Endometrial microvascular endothelial cells (primary cell): ENCODE measurements around the gene SEMA5A. TPM values are rescaled to one million over a fixed set of nuclear protein-coding genes. Genes with fewer than 3 reads are reported as not detected.
"Not testable (repeated sequence)": the region's sequence is repeated elsewhere in the genome, so short reads cannot be mapped to it uniquely, and the experiment has no call there.

Experiments used
- in situ Hi-C: cut with HindIII; loops from 2 replicates; pipeline ENCODE4 v1.10.0; 2017; ENCODE audit warnings: low sequenced_read_pairs, low pct_unique_long_range_greater_than_20kb; ENCODE audit errors: inconsistent ontology term
- total RNA-seq: library from RNA; depleted of rRNA; stranded (reverse); fragments of >200 nt; gene quantifications from one replicate; pipeline ENCODE4 v1.2.3, GENCODE V29; 2015; ENCODE audit errors: inconsistent ontology term

The SEMA5A gene
- total RNA-seq, 1 donor from 2014 or later = 0.37 TPM

DNA sequence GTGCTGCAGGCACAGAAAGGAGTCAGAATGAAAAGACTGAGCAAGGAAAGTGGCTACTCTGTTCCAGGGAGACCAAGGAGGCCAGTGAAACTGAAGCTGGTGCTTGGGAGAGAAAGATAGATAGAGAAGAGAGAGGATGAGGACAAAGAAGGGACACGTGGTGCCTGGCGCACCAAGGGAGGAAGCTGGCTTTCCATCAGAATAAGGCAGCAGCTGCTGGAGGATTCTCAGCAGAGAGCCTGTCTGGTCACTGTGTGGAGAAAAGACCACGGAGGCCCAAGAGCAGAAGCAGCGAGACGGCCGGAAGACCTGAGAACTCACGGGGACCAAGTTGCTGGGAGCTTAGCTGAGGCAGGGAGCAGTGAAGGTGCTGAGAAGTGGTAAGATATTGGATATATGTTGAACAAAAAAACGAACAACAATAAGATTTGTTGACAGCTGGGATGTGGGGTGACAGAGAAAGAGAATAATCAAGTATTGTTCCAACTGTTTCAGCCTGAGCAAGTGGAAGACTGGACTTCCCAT, 116.1 kb downstream of the SEMA5A start:
- in situ Hi-C loops = no loop called here

DNA sequence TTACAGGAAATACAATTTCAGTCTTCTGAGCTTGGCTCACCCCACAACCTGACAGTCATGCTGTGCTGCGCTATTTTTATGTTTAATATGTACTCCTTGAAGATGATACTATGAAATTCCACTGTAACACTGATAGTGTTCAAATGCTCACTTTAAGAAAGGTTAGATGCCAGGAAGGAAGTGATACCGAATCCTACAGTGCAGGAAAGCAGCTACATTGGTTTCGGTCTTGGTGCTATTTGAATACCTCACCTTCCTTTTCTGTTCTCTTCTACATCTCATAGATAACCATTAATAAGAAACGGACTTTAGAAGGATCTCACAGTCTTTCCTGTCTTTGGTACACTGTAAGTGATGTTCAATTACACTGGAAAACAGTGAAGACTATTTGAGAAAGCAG, 117.6 kb downstream of the SEMA5A start:
- in situ Hi-C loops = no loop called here

DNA sequence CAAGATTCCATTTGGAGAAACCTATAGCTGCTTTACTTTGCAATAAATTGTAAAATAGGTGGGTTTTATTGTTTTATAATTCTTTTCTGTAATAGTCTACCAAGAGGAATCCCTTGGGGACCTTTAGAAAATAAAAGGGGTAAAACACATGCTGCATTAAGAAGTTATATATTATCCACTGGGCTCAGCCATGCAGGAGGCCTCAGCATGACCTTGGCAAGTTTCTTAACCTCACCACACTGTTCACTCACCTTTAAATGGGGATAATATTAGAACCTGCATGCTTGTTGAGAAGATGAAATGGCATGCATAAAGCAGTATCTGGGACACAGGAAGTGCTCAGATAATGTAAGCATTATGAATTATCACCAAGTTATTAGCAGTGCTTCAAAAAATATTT, 120.2 kb downstream of the SEMA5A start:
- in situ Hi-C loops = no loop called here

DNA sequence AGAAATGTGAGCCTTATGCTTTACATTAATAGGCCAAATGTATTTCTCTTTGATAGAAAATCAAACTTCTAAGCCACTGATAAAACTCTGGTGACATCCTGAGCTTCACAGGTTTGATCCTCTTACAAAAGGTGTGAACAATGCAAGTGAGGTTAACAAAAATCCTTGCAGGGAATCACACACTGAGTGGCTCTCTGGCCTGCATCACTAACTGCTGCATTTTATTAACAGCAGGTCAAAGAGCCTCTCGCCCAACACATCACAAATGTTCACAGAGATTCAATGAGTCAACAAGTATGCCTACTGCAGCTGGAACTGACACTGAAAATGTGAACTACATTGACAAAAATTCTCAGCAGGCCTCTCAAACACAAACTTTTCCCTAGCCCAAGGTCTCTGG, 122.3 kb downstream of the SEMA5A start:
- in situ Hi-C loops = no loop called here

DNA sequence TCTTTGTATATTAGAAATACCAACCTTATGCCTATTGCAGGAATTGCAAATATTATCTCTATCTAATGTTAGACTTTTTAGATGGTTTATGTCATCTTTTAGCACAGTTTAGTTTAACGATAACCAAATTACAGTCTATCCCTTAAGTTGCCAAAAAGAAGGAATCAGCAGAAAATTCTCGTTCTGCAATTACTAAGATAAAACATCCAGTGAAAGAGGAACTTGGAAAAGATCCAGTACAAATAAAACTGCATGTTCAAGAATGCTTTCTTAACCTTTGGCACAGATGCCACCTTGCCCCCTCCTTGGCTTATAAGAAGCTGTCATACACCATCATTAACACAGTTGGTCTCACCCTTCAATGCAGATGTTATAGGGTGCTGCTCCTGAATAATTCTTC, 124.0 kb downstream of the SEMA5A start:
- in situ Hi-C loops = no loop called here

DNA sequence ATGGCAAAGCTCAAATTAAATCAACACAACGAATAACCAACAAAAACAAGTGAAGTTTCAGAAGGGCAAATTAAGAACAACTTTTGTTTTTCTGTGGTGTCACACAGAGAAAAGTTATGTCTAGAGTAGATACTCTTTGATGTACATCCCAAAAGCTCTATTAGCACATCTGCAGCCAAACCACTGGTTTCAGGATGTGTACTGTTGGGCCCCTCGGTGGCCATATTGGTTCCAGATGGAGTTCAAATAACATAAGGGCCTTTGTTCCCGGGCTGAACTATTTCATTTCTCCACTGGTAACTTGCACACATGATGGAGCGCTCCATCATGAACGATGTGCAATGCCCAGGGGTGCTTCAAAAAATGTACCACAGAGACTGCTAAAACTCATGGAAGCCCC, 126.1 kb downstream of the SEMA5A start:
- in situ Hi-C loops = no loop called here

DNA sequence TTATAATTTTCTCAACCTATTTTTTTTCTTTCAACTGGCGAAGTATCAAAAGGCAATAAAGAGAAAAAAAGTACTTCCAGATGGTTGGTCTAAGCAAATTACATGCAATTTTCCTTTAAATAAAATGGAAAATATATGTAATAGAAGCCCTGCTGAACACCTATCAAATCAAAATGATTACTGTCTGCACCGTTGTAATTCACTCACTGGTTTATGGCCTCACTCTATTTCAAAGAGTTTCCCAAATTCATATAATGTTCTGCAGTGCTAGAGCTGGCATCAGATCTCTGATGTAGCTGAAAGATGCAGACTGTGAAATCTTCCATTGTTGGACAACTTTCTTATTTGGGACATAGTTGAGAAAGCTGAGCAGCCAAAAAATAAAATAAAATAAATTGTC, 130.3 kb downstream of the SEMA5A start:
- in situ Hi-C loops = no loop called here

DNA sequence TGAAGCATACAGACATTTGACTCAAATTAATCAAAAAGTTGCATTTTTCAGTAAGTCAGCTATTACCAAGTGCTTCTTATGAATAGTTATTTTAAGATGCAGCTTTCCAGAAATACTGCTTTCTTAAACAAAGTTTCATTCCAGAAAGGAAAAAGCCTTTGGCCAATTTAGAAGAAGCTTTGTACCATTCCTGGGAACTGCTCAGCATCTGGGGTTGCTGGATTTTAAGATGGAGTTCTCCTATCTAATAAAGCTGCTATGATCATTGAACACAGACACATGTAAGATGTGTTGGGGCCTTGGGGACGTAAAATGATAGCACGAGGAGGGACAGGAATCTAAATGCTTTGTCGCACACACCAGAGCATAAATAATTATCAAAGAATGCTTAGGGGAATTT, 130.8 kb downstream of the SEMA5A start:
- in situ Hi-C loops = no loop called here

DNA sequence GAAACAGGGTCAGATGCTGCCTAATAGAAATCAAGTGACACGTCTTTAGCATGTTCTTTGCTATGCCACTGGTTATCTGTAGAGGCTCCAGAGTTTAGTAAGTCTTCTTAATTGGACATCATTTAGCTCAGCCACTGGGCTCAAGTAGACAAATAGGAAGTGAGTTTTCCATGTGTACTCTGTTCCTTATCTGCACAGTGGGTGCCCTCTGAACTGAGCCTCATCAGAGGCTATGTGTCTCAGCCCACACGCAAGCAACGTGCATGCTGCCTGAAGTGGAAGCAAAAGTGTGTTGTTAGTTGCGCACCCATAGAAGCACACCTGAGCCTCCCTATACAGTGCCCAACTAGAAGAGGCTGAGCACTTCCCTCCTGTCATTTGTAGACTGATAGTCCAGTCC, 134.7 kb downstream of the SEMA5A start:
- in situ Hi-C loops = no loop called here

DNA sequence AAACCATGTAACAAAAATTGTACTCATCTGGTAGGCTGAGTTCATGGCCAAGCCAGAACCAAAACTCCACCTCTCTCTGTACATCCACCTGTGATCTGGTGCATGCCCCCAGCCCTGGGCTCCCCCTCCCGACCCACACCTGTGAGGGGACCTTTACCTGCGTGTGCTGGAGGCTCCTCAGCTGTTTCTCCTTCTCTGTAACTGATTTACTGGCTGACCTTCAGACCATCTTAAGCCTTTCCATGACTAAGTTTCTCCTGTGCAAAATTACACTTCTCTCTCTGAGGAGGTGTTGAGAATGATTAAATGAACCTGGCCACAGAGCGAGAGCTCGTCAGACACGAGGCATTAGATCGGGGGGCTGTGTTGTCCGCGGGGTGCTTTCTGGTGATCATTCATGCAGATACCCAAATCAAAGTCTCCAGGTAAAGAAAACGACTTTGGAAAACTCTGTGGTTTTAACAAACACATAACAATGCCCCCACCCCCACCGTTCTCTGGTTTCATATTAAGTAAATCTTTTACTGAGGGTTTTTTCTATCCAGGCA, 136.4 kb downstream of the SEMA5A start:
- in situ Hi-C loops = no loop called here

DNA sequence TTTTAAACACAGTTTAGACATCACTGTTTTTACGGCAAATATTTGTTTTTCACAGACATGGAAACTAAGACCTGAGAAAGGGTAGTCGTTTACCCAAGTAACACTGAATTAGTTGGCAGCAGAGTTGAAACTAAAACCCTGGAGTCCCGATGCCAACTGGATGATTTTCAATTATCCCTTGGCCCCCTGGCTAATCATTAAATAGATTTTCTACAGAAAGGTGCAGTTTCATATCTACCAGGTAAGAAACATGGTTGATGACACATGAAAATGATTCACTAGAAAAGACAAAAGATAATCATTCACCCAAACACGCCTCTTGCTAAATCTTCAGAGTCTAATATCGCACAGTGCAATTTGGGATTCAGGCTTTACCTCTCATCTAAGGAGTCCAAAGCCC, 136.9 kb downstream of the SEMA5A start:
- in situ Hi-C loops = no loop called here

DNA sequence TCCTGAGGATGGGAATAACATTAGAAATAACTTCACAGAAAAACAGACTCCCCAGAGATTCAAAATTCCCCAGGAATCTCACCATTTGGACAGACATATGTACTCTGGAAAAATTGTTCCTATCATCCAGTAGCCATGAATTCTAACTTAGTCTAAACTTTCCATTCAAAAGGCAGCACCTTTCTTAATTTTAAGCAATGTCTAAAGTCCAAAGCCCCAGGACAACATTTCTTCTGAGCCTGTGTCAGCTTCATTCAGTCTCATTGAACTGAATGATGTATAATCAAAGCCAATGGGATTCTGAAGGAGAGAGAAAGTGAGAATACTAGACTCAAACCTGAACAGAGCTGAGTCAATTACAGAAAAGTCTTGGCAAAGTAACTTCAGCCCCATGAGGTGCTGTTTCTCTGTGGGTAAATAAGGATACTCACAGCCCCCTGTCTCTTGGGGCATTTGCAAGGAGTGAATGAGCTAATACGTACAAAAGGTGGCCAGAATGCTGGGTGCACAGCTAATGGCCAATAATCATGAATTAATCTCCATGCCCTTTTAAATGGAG, 140.6 kb downstream of the SEMA5A start:
- in situ Hi-C loops = no loop called here

DNA sequence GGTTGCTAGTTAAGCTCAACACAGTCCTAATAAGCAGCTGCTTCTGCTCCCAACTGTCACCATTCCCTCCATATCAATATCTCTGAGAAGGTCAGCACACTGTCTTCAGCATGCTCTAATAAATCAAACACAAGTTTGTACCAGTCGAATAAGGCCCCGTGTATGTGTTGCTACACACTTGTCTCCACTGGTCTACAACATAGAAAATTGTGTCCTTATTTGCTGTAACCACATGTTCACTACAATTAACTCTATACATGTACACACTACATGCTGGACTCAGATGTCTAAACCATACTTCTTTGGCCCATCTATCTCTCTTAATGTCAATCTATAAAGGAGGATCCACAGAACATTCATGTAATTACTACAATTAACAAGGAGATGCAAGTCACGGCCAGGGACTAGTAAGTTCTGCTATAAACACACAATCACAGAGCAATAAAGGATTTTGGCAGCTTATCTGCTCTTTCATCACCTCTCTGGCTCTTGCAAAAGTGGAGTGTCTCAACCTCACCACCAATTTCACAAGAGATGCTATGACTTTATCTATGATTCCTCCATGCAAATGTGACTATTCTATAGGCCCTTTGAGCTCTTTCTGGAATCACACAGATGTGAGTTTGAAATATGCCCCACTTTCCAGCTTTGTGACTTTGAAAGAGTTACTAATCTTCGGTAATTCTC, 143.9 kb downstream of the SEMA5A start:
- in situ Hi-C loops = no loop called here

DNA sequence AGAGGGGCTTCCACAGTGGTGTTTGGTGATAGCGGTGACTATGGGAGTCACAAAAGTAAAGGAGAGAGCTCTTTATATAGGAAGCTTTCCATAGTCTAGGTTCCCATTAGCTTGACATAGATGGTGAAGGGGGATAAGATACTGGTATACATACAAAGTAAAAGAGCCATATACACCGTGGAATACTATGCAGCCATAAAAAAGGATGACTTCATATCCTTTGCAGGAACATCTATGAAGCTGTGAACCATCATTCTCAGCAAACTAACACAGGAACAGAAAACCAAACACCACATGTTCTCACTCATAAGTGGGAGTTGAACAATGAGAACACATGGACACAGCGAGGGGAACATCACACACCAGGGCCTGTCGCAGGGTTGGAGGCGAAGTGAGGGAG, 146.1 kb downstream of the SEMA5A start:
- in situ Hi-C loops = not testable (repeated sequence)

DNA sequence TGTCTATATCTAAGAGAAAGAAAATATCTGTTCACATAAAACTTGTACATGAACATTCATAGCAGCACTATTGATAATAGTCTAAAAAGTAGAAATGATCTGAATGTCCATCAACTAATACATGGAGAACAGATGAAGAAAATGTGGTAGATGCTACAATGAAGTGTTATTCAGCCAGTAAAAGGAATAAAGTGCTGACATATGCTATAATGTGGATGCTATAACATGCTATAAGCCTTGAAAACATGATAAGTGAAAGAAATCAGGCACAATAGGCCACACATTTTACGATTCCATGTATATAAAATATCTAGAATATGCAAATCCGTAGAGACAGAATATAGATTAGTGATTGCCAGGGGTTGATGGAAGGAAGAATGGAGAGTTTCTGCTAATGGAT, 146.8 kb downstream of the SEMA5A start:
- in situ Hi-C loops = no loop called here

DNA sequence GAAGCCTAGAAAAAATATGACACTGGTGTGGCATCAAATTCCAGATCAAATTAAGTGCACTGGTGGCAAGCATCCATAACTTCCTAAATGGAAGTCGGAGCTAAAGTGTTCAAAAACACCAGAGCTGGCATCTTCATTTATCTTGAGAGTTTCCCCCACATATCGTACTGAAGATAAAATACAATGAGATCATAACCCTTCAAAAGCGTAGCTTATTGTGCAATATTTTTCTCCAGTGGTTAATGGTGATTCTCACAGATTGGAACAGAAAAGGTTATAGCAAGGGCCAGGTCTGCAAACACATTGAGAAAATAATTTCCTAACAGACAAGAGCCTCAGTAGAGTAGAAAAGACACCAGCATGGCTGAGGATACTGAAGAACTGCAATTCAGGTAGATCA, 147.6 kb downstream of the SEMA5A start:
- in situ Hi-C loops = no loop called here

DNA sequence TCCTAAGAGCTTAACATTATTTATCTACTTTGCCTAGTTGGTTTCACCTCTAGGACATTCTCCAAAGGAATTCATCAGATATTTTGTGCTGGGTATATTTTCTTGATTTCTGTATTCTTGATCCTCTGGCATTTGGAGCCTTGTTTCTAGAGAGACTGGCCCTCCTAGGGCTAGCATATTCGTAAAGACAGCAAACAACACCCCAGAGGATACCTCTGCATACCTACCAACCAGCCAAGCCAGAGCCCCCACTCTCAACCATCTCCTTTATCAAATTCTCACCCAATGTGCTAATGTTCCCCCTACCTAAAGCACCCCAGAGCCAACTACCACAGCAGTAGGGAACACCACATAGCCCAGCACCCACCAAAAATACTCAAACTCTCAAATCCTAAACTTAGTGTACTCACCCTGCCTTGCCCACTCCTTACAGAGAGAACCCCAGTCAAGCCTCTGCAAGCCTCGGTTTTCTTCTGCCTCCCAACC, 149.5 kb downstream of the SEMA5A start:
- in situ Hi-C loops = no loop called here

DNA sequence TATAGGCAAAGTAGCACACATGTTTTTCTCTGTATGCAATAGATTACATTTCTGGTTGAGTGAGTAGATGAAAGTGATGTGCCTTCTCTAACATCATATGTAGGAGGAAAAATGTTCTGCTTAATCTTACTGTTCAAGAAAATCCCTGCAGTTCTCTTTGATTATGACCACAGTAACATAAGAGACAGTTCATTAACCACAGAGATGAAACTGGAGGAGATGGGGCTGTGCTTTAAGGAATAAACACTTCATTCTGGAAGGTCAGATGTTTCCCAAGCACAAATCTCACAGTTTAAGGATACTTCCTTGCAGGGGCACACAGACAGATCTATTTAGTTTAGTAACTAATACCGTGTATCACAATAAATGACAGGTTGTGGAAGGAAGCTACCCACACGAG, 150.2 kb downstream of the SEMA5A start:
- in situ Hi-C loops = no loop called here

DNA sequence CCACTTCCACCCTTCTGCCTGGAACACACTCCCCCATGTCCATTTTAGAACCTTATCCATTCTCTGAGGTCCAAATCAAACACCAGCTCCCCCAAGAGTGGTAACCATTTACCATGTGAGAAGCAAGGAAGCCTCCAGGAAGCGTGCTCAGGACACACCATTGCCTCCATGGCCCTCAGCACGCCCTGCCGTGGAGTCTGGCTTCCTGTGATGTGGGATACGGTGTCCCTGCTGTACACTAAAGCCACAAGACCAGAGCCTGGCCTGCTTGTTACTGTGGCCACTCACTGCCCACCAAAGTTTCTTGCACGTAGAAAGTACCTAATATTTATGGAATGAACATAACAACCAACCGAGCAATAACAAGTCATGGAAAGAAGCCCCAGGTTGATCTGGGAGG, 151.7 kb downstream of the SEMA5A start:
- in situ Hi-C loops = no loop called here

DNA sequence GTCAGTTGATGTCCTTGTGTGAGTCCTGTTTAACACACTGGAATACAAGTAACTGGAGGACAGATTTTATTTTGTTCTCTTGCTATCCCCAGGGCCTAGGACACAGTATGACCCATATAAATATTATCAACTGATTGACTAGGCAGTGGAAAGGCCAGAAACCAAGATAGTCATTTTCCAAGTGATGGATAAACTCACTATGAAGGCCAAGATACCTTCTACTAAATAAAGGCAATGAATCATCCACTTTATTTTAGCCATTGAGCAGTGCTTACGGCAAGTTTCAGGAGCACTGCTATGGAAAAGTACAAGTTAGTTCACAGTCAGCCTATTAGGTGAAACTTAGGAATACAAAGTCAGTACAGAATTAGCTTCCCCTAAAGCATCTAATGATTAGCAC, 153.2 kb downstream of the SEMA5A start:
- in situ Hi-C loops = no loop called here
